Prostate gland (tissue), 2 donors: Measurements from ENCODE around the gene SLC45A3.

ENCODE experiments used
- POLR2A ChIP-seq: fragments of 450-650 bp; IDR thresholded peaks from one replicate; pipeline ENCODE4 v1.6.1; 2016; ENCODE audit warnings: antibody characterized with exemption, mild to moderate bottlenecking
- POLR2AphosphoS5 ChIP-seq: sonication (generic); formaldehyde crosslinking; IDR thresholded peaks from one replicate; pipeline ENCODE4 v1.6.1; 2017; ENCODE audit warnings: antibody characterized with exemption
- TF ChIP-seq, protein P1 (sequence below), 4 experiments: fragments of 200-600 bp in 2 of 4; fragments of 450-650 bp in 2 of 4; sonication (generic) in 2 of 4; IDR thresholded peaks; 1 replicate in 3 of 4; 2 replicates in 1 of 4; pipeline ENCODE4 v1.5.1; 2016 to 2019; ENCODE audit warnings: antibody characterized with exemption in 4 of 4, mild to moderate bottlenecking in 2 of 4, moderate library complexity in 2 of 4

DNA sequence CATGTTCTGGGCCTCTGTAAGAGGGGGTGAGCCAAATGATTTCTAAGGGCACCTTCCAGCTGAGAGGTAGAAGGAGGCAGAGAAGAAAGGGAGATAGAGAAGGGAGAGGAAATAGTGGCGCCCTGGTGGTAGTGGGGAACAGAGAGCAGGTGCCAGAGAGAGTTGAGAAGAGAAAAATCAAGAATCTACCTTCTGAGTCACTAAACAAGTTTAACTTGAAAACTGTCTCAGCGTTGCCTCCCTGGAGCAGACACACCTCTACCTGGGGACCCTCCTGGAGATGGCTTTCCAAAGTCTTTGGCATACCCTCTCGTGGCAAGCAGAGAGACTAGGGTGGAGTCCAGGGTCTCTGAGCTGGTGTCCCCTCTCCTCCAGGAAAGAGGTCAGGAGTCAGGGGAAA is 1.1 kb upstream of the SLC45A3 start:
- TF ChIP-seq POLR2AphosphoS5 (no peak), POLR2A (no peak)
- TF ChIP-seq, protein P1, sequence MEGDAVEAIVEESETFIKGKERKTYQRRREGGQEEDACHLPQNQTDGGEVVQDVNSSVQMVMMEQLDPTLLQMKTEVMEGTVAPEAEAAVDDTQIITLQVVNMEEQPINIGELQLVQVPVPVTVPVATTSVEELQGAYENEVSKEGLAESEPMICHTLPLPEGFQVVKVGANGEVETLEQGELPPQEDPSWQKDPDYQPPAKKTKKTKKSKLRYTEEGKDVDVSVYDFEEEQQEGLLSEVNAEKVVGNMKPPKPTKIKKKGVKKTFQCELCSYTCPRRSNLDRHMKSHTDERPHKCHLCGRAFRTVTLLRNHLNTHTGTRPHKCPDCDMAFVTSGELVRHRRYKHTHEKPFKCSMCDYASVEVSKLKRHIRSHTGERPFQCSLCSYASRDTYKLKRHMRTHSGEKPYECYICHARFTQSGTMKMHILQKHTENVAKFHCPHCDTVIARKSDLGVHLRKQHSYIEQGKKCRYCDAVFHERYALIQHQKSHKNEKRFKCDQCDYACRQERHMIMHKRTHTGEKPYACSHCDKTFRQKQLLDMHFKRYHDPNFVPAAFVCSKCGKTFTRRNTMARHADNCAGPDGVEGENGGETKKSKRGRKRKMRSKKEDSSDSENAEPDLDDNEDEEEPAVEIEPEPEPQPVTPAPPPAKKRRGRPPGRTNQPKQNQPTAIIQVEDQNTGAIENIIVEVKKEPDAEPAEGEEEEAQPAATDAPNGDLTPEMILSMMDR (IDR thresholded peaks at IDR 0.05) = peak in 1 of 4 experiments; percentile 16
